Stimulated activated effector memory CD8-positive, alpha-beta T cell treated with anti-CD3 and anti-CD28 coated beads, Interleukin-12 subunit alpha, Interleukin-12 subunit beta, amount 100 ng/mL, for 72 hours (primary cell): ENCODE data around the gene RNF168.
"Not testable (repeated sequence)": the region's sequence is repeated elsewhere in the genome, so short reads cannot be mapped to it uniquely, and the experiment has no call there.

Experiments used
- ATAC-seq: fragments of 150-1000 bp; cut with Tn5 transposase; 2 replicates; pipeline ENCODE4 v1.10.0; 2021
- DNase-seq, 2 donors: peaks; one replicate each; pipeline ENCODE4 v3.0.0; 2021 to 2022; ENCODE audit warnings: low spot score in 2 of 2
- H3K27ac Mint-ChIP-seq: one replicate; pipeline ENCODE4 v1.8.0; 2022; ENCODE audit warnings: mild to moderate bottlenecking, mixed read lengths
- H3K36me3 Mint-ChIP-seq: one replicate; pipeline ENCODE4 v1.8.0; 2022; ENCODE audit warnings: mild to moderate bottlenecking, mixed read lengths
- H3K4me1 Mint-ChIP-seq: one replicate; pipeline ENCODE4 v1.8.0; 2022; ENCODE audit warnings: mixed read lengths
- H3K4me3 Mint-ChIP-seq: one replicate; pipeline ENCODE4 v1.8.0; 2022; ENCODE audit warnings: mild to moderate bottlenecking, mixed read lengths
- H3K9me3 Mint-ChIP-seq: one replicate; pipeline ENCODE4 v1.8.0; 2022; ENCODE audit warnings: mixed read lengths

RNF168 gene

GRCh38 chr3:196501316-196502044 lies 2.1 kb downstream of the RNF168 start:
- ATAC-seq (no peak), DNase-seq (no peak)
- H3K4me1 Mint-ChIP-seq: peaks cover 32% of the 10 kb centered on the region
- H3K9me3 Mint-ChIP-seq: no peaks in the 10 kb centered on the region
- H3K36me3 Mint-ChIP-seq: peaks cover 65% of the 10 kb centered on the region
- peak overlapping the region; percentile 94 for H3K27ac Mint-ChIP-seq
- H3K4me3 Mint-ChIP-seq: peak overlapping the region; percentile 94

- peaks cover 44% of the 10 kb centered on the region for H3K4me1 Mint-ChIP-seq
- H3K4me3 Mint-ChIP-seq: peak overlapping the region; percentile 94
- peak overlapping the region; percentile 94 for H3K27ac Mint-ChIP-seq
- no peak for DNase-seq
- no peak for ATAC-seq
- H3K9me3 Mint-ChIP-seq: no peaks in the 10 kb centered on the region
- H3K36me3 Mint-ChIP-seq: peaks cover 80% of the 10 kb centered on the region
These were observed 3.6 kb downstream of the RNF168 start for GRCh38 chr3:196499807-196500524.

DNA sequence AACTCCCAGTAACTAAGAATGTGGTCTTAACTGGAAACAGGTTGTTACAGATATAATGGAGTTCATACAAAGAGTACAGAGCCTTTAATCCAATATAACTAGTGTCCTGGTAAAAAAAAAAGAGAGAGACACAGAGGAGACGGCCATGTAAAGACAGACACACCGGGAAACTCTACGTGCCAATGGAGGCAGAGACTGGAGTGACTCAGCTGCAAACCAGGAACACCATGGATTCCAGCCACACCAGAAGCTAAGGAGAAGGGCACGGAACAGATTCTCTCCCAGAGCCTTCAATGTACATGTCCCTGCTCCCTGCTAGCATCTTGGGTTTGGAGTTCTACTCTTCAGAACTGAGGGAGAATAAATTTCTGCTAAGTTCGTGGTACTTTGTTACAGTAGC lies 4.5 kb downstream of the RNF168 start:
- Mint-ChIP-seq H3K27ac (no peak overlapping the region), H3K36me3 (peaks cover 86% of the 10 kb centered on the region), H3K9me3 (no peaks in the 10 kb centered on the region), H3K4me1 (peaks cover 46% of the 10 kb centered on the region), H3K4me3 (peak overlapping the region; percentile 94)
- ATAC-seq (no peak), DNase-seq (no peak)

GRCh38 chr3:196498297-196498696 lies 5.3 kb downstream of the RNF168 start:
- DNase-seq (no peak), ATAC-seq (no peak)
- H3K36me3 Mint-ChIP-seq: peaks cover 81% of the 10 kb centered on the region
- H3K27ac Mint-ChIP-seq: no peak overlapping the region
- no peaks in the 10 kb centered on the region for H3K9me3 Mint-ChIP-seq
- peaks cover 47% of the 10 kb centered on the region for H3K4me1 Mint-ChIP-seq
- H3K4me3 Mint-ChIP-seq: no peak overlapping the region

DNA sequence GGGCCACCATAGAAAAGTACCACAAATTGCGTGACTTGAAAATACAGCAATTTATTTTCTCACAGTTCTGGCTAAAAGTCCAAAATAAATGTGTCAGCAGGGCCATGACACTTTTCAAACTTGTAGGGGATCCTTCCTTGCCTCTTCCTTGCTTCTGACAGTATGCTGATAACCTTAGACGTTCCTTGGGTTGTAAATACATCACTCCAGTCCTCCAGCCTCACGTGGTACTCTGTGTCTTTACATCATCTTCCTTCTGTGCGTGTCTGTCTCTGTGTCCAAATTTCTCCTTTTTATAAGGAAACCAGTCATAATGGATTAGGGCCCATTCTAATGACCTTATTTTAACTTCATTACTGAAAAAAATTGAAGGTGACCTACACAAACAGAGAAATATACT lies 7.4 kb downstream of the RNF168 start:
- ATAC-seq (no peak), DNase-seq (no peak)
- no peak overlapping the region for H3K4me3 Mint-ChIP-seq
- H3K36me3 Mint-ChIP-seq: peaks cover 63% of the 10 kb centered on the region
- H3K9me3 Mint-ChIP-seq: no peaks in the 10 kb centered on the region
- H3K27ac Mint-ChIP-seq: no peak overlapping the region
- peaks cover 60% of the 10 kb centered on the region for H3K4me1 Mint-ChIP-seq

DNA sequence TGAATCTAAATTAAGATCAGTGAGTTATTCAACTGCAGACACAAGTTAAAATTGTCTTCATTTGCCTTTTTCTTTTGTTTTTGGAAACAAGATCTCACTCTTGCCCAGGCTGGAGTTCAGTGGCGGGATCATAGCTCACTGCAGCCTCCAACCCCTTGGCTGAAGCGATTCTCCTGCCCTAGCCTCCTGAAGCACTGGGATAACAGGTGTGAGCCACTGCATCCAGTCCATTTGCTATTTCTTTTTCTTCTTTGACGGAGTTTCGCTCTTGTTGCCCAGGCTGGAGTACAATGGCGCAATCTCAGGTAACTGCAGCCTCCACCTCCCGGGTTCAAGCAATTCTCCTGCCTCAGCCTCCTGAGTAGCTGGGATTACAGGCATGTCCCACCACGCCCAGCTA lies 10.3 kb downstream of the RNF168 start:
- Mint-ChIP-seq H3K9me3 (no peaks in the 10 kb centered on the region), H3K36me3 (peaks cover 43% of the 10 kb centered on the region), H3K27ac (no peak overlapping the region), H3K4me3 (no peak overlapping the region), H3K4me1 (peaks cover 42% of the 10 kb centered on the region)
- DNase-seq: no peak
- no peak for ATAC-seq

- H3K4me3 Mint-ChIP-seq: no peak overlapping the region
- peaks cover 44% of the 10 kb centered on the region for H3K36me3 Mint-ChIP-seq
- no peak for ATAC-seq
These were observed 11.5 kb downstream of the RNF168 start for GRCh38 chr3:196492080-196492479.

DNA sequence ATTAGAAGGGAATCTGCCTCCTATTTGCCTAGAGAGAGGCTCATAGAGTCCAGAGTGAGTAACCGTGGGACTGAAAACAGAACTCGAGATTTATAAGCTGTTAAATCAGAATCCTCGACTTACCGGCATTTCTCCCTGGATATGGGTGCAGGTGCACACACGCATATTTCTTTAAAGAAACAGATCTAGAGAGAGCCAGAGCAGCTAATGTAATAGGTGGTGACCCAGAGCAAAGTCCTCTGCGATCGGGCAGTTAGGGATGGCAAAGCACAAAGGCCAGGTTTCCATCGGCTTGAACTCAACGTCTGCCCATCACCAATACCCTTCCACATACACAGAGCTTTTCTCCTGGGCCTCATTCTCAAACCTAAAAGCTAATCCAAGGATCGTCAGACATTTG lies 13.8 kb downstream of the RNF168 start:
- no peaks in the 10 kb centered on the region for H3K9me3 Mint-ChIP-seq
- DNase-seq: no peak
- peaks cover 49% of the 10 kb centered on the region for H3K36me3 Mint-ChIP-seq
- ATAC-seq: no peak
- H3K4me3 Mint-ChIP-seq: no peak overlapping the region
- H3K27ac Mint-ChIP-seq: peak overlapping the region; percentile 77
- peaks cover 20% of the 10 kb centered on the region for H3K4me1 Mint-ChIP-seq

More at GRCh38 chr3:196492080-196492479, 11.5 kb downstream of the RNF168 start:
- no peak overlapping the region for H3K27ac Mint-ChIP-seq
- DNase-seq: no peak
- peaks cover 34% of the 10 kb centered on the region for H3K4me1 Mint-ChIP-seq
- no peaks in the 10 kb centered on the region for H3K9me3 Mint-ChIP-seq

DNA sequence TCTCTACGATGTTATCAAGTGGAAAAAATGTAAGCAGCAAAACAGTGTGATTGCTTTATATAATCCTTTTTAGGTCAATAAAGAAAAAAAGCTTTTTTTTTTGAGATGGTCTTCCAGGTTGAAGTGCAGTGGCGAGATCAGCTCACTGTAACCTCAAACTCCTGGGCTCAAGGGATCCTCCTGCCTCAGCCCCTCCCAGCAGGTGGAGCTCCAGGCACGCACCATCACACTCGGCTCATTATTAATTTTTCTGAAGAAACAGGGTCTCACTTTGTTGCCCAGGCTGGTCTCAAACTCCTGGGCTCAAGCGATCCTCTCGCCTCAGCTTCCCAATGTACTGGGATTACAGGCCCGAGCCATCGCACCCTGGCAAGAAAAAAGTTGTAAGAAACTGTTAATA lies 17.3 kb downstream of the RNF168 start:
- no peak overlapping the region for H3K27ac Mint-ChIP-seq
- peaks cover 79% of the 10 kb centered on the region for H3K36me3 Mint-ChIP-seq
- DNase-seq (no peak), ATAC-seq (no peak)
- no peaks in the 10 kb centered on the region for H3K9me3 Mint-ChIP-seq
- H3K4me3 Mint-ChIP-seq: no peak overlapping the region
- peaks cover 6% of the 10 kb centered on the region for H3K4me1 Mint-ChIP-seq

DNA sequence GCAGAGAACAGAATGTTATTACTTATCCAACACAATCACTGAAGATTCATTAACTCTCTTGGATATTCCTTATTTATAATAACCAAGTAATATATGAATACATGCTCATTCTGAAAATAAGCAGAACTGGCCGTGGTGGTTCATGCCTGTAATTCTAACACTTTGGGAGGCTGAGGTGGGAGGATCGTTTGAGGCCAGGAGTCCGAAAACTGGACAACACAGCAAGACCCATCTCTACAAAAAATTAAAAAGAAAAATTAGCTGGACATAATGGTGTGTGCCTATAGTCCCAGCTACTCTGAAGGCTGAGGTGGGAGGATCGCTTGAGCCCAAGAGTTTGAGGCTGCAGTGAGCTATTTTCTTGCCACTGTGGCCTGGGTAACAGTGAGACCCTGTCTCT lies 25.9 kb downstream of the RNF168 start:
- peaks cover 100% of the 10 kb centered on the region for H3K36me3 Mint-ChIP-seq

DNA sequence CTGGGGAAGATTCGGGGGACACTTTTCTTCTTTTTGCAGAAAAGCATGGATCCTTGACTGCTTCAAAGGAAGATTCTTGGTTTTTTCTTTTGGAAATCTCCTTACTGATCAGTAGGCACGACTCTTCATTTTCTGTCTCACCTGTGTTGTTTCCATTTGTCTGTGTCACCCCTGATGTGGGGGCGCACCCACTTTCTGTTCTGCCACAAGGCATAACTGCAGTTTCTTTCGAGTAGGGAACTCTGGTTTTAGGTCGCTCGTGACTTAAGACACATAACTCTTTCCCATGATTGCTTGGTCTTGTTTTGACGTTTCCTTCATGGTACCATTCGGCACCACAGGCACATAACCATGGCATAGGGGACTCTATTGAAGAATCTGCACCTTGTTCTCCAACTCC lies 31.3 kb downstream of the RNF168 start:
- no peak for ATAC-seq
- H3K9me3 Mint-ChIP-seq: no peaks in the 10 kb centered on the region
- H3K4me1 Mint-ChIP-seq: peaks cover 22% of the 10 kb centered on the region
- no peak for DNase-seq
- H3K4me3 Mint-ChIP-seq: no peak overlapping the region
- peaks cover 96% of the 10 kb centered on the region for H3K36me3 Mint-ChIP-seq
- H3K27ac Mint-ChIP-seq: no peak overlapping the region

More for the DNA sequence above, 25.9 kb downstream of the RNF168 start:
- no peak for ATAC-seq
- no peak overlapping the region for H3K27ac Mint-ChIP-seq
- H3K9me3 Mint-ChIP-seq: no peaks in the 10 kb centered on the region
- H3K4me1 Mint-ChIP-seq: no peaks in the 10 kb centered on the region
- no peak for DNase-seq
- no peak overlapping the region for H3K4me3 Mint-ChIP-seq

DNA sequence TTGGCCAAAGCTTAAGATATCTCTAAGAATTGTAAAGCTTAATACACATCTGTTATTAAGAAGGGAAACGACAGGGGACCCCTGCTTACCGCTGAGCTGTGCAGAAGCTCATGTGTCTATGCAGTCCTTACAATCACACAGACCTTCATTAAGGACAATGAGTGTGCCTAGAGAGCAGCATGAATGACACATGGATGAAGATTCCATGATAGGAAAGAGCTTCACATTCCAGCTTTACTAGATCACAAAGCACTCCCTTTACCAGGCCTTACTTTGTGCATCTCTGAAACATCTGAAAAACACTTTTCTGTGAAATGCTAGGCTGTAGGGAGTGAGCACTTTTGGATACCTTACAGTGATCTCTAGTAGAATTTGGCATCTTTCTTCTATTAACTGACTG lies 32.0 kb downstream of the RNF168 start:
- ATAC-seq: no peak
- no peak for DNase-seq
- Mint-ChIP-seq H3K4me3 (no peak overlapping the region), H3K9me3 (no peaks in the 10 kb centered on the region), H3K4me1 (peaks cover 22% of the 10 kb centered on the region), H3K36me3 (peaks cover 95% of the 10 kb centered on the region), H3K27ac (no peak overlapping the region)

DNA sequence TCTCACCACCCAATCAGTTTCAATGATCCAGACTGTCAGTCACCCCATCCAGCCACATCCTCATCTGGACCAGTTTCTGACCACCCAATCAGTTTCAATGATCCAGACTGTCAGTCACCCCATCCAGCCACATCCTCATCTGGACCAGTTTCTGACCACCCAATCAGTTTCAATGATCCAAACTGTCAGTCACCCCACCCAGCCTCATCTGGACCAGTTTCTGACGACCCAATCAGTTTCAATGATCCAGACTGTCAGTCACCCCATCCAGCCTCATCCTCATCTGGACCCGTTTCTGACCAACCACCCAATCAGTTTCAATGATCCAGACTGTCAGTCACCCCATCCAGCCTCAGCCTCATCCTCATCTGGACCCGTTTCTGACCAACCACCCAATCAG lies 33.4 kb downstream of the RNF168 start:
- DNase-seq, H3K4me3 Mint-ChIP-seq, ATAC-seq, H3K9me3 Mint-ChIP-seq: not testable (repeated sequence)
- Mint-ChIP-seq H3K4me1 (peaks cover 22% of the 10 kb centered on the region), H3K36me3 (peaks cover 91% of the 10 kb centered on the region), H3K27ac (peak overlapping the region; percentile 63)

DNA sequence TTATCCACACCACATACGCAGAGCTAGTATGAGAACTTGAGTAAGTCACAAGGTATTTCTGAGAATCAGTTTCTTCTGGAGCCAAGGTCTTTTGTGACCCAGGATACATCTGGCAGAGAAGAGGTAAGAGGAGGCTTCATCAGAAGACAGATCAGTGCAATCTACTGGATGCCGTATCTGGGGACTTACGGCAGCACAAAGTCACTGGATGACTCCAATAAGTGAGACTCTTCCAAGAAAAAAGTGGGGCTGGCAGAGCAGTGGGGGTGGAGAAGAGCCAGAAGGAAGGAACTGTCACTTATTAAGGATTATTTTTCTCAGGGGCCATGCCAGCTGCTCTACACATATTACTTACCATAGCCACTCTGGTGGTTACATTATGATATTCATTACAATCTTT lies 39.8 kb downstream of the RNF168 start:
- Mint-ChIP-seq H3K4me1 (peaks cover 26% of the 10 kb centered on the region), H3K36me3 (peaks cover 41% of the 10 kb centered on the region)
- ATAC-seq: no peak

GRCh38 chr3:196463478-196463756 lies 40.2 kb downstream of the RNF168 start:
- peaks cover 4% of the 10 kb centered on the region for H3K9me3 Mint-ChIP-seq
- H3K4me3 Mint-ChIP-seq: no peak overlapping the region
- H3K4me1 Mint-ChIP-seq: peaks cover 25% of the 10 kb centered on the region
- DNase-seq (no peak), ATAC-seq (no peak)
- H3K27ac Mint-ChIP-seq: no peak overlapping the region
- peaks cover 37% of the 10 kb centered on the region for H3K36me3 Mint-ChIP-seq

More for the DNA sequence above, 39.8 kb downstream of the RNF168 start:
- no peak overlapping the region for H3K4me3 Mint-ChIP-seq
- H3K9me3 Mint-ChIP-seq: peaks cover 4% of the 10 kb centered on the region
- no peak overlapping the region for H3K27ac Mint-ChIP-seq
- no peak for DNase-seq
